Right ventricle myocardium inferior (tissue), 1 donor: ENCODE data around the gene SP7. TPM values are rescaled to one million over a fixed set of nuclear protein-coding genes. Genes with fewer than 3 reads are reported as not detected.
"Not testable (repeated sequence)": the region's sequence is repeated elsewhere in the genome, so short reads cannot be mapped to it uniquely, and the experiment has no call there.

Experiments used
- ATAC-seq: fragments of 200-7000 bp; cut with Tn5 transposase; one replicate; pipeline ENCODE4 v1.9.1; 2020; ENCODE audit warnings: mild to moderate bottlenecking, moderate library complexity
- DNase-seq: peaks from one replicate; pipeline ENCODE4 v3.0.0; 2021; ENCODE audit errors: missing footprints
- intact Hi-C: fragments of 100-400 bp; cut with DNase I; formaldehyde crosslinking; loops from one replicate; pipeline ENCODE4 v1.11.0; 2022
- long read RNA-seq: library from polyadenylated mRNA; unstranded; transcript quantifications from one replicate; pipeline ENCODE4 v2.0.0, GENCODE V29; 2021
- total RNA-seq: library from RNA; stranded (reverse); fragmentation: NEBNext Ultra II Directional; extraction: Animal tissue kit (Norgen Biotek cat#: 25700); gene quantifications from one replicate; pipeline ENCODE4 v1.2.1, GENCODE V29; 2021
- donor health status: DM: no; HTN: yes; CAD: no; lungs with severe emphysema.

SP7 gene
- not detected for total RNA-seq
- long read RNA-seq, result 0 reads

- ATAC-seq, result no peak
- DNase-seq, result no peak
- intact Hi-C loops, result no loop called here
Observed at GRCh38 chr12:53336181-53336681, at the start of gene SP7. TSS of gene SP7 (minus strand) at chr12:53336354. CDS start at chr12:53335646, 708 bp downstream.

DNA sequence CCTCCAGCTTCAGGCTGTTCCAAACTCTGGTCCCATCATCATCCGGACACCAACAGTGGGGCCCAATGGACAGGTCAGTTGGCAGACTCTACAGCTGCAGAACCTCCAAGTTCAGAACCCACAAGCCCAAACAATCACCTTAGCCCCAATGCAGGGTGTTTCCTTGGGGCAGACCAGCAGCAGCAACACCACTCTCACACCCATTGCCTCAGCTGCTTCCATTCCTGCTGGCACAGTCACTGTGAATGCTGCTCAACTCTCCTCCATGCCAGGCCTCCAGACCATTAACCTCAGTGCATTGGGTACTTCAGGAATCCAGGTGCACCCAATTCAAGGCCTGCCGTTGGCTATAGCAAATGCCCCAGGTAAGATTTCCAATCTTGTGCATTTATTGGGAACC is 47.1 kb upstream of the SP7 start:
- no peak for ATAC-seq
- intact Hi-C loops, result no loop called here
- DNase-seq, result no peak

- intact Hi-C loops, result no loop called here
Observed at GRCh38 chr12:53381731-53382630, 45.8 kb upstream of the SP7 start.

GRCh38 chr12:53380794-53381730 is 44.9 kb upstream of the SP7 start:
- ATAC-seq (no peak), DNase-seq (no peak)
- intact Hi-C loops, result no loop called here

More at GRCh38 chr12:53381731-53382630, 45.8 kb upstream of the SP7 start:
- DNase-seq (peak; percentile 79), ATAC-seq (no peak)

GRCh38 chr12:53380104-53380793 is 44.1 kb upstream of the SP7 start, which contains the start of gene SP1:
TSS of gene SP1 (plus strand) at chr12:53380176. CDS start at chr12:53380292, 116 bp downstream.
- ATAC-seq (peak; percentile 75), DNase-seq (peak; percentile 97)
- intact Hi-C loops, result no loop called here

DNA sequence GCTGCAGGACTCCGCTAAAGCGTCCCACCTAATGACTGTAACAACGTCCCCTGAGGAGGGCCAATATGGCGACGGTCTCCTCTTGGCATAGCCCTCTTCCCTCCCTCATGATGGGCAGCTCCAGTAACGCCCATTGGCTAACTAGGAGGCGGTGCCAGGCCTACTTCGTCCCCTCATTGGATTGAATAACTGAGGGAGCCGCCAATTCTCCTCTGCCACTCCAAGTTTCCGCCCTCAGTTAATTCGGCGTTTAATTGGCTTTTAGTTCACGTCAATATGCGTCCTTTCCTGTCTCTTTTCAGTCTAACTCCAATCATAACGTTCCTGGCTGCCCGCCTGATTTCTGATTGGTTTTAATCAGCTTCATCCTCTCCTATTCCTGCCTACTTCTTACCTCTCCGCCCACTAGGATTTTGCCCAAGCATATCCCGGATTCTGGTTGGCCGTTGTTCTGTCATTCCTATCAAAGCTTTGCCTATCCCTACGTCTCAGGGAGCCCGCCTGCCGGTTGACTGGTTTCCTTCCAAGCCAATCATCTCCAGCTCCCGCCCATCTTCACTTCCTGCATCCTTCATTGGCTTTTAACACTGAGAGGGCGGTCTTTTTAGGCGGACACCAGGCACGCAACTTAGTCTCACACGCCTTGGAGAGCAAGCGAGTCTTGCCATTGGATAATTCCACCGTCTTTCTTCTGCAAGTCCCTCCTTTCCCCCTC is 43.4 kb upstream of the SP7 start:
- DNase-seq, result peak; percentile 97
- intact Hi-C loops, result no loop called here
- ATAC-seq, result peak; percentile 89

- no peak for ATAC-seq
- no peak for DNase-seq
- intact Hi-C loops, result no loop called here
Observed at GRCh38 chr12:53378724-53379388, 42.7 kb upstream of the SP7 start.

- intact Hi-C loops, result no loop called here
- ATAC-seq (no peak), DNase-seq (no peak)
Observed at GRCh38 chr12:53378222-53378621, 42.1 kb upstream of the SP7 start.

DNA sequence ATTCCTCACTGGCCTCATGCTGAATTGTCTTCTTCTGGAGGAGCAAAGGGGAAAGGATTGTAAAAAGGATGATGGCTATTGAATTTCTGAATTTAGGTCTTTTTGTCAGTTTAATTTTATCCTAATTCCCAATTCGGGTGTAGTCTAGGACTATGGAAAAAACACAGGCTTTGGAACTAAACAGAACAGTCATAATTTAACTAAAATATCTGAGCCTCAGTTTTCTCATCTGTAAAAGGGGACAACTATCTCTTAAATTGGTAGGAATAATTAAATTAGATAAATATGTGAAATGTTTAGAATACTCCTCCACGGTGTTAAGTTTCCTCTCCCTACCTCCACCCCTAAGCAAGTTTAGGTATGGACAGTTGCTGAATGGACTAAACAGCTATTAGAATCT is 40.6 kb upstream of the SP7 start:
- no peak for ATAC-seq
- DNase-seq, result no peak
- intact Hi-C loops, result no loop called here

GRCh38 chr12:53374277-53374676 is 38.1 kb upstream of the SP7 start:
- ATAC-seq, intact Hi-C loops, DNase-seq: not testable (repeated sequence)

DNA sequence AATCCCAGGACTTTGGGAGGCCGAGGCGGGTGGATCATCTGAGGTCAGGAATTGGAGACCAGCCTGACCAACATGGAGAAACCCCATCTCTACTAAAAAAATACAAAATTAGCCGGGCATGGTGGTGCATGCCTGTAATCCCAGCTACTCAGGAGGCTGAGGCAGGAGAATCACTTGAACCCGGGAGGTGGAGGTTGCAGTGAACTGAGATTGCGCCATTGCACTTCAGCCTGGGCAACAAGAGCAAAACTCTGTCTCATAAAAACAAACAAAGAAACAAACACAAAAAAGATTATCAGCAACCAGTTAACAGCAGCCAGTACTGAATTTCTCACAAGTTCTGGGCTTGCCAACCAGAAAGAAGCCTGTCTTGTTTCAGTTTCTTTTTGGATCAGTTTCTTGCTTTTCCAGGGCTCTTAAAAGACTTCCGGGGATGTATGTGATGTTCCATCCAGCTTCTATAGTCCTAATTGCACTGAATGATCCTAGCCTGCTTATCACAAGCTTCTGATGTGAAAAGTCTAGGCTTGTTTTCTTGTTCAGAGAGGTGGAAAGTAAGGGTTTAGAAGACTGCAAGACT is 37.5 kb upstream of the SP7 start:
- DNase-seq, intact Hi-C loops, ATAC-seq: not testable (repeated sequence)

GRCh38 chr12:53365245-53365904 is 29.2 kb upstream of the SP7 start:
- peak; percentile 63 for ATAC-seq
- intact Hi-C loops, result no loop called here
- no peak for DNase-seq

- intact Hi-C loops, ATAC-seq, DNase-seq: not testable (repeated sequence)
Observed at GRCh38 chr12:53361638-53362037, 25.5 kb upstream of the SP7 start.

GRCh38 chr12:53358836-53359419 is 22.8 kb upstream of the SP7 start:
- DNase-seq (no peak), ATAC-seq (no peak)
- intact Hi-C loops, result no loop called here

DNA sequence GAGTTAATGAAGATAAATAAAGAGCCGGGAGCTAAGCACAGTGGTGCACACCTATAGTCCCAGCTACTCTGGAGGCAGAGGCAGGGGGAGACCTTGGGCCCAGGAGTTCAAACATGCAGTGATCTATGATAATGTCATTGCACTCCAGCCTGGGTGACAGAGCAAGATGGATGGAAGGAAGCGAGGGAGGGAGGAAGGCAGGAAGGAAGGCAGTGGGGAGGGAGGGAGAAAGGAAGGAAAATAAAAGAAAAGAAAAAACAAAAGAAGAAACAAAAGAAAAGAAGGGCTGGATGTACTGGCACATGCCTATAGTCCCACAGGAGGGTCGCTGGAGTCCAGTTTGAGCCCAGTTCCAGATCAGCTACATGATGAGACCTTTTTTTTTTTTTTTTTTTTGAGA is 19.0 kb upstream of the SP7 start:
- ATAC-seq (no peak), DNase-seq (no peak)
- intact Hi-C loops, result no loop called here

- ATAC-seq, result no peak
- no peak for DNase-seq
- intact Hi-C loops, result no loop called here
Observed at GRCh38 chr12:53353257-53353655, 17.1 kb upstream of the SP7 start.
